ENCODE results near the gene KHDC4. TPM values are rescaled to one million over a fixed set of nuclear protein-coding genes. Genes with fewer than 3 reads are reported as not detected.

The KHDC4 gene
- total RNA-seq, 1 donor from 2014 or later: 47.6 TPM

- Histone ChIP-seq H3K4me3 (no peak overlapping the region), H3K4me1 (peaks cover 13% of the 10 kb centered on the region), H3K9me3 (no peaks in the 10 kb centered on the region), H3K36me3 (peaks cover 0 to 51% of the 10 kb centered on the region in 2 donors), H3K27ac (no peak overlapping the region), H3K27me3 (no peaks in the 10 kb centered on the region)
- TF ChIP-seq CTCF (IDR thresholded peaks at IDR 0.05) (no peak), POLR2AphosphoS5 (IDR thresholded peaks at IDR 0.05; ENCODE audit: insufficient read depth in 1 of 2, low read depth in 1 of 2) (no peak), POLR2A (IDR thresholded peaks at IDR 0.05) (no peak)
- intact Hi-C loops (cut with DNase I): no loop called here
- no peak for DNase-seq (ENCODE audit: extremely low spot score in 2 of 2)
Measured at GRCh38 chr1:155947292-155947691, 13.1 kb upstream of the KHDC4 start.

- H3K27me3 ChIP-seq: no peaks in the 10 kb centered on the region
- H3K27ac ChIP-seq: no peak overlapping the region
- H3K36me3 ChIP-seq: peaks cover 0 to 45% of the 10 kb centered on the region in 2 donors
- H3K4me1 ChIP-seq: peaks cover 19% of the 10 kb centered on the region
- H3K4me3 ChIP-seq: no peak overlapping the region
- DNase-seq (ENCODE audit: extremely low spot score in 2 of 2): no peak
- intact Hi-C loops (cut with DNase I): no loop called here
- TF ChIP-seq POLR2AphosphoS5 (IDR thresholded peaks at IDR 0.05; ENCODE audit: insufficient read depth in 1 of 2, low read depth in 1 of 2) (no peak), POLR2A (IDR thresholded peaks at IDR 0.05) (no peak), CTCF (IDR thresholded peaks at IDR 0.05) (no peak)
- H3K9me3 ChIP-seq: no peaks in the 10 kb centered on the region
Measured at GRCh38 chr1:155946633-155947219, 12.5 kb upstream of the KHDC4 start.

- H3K27me3 ChIP-seq: no peaks in the 10 kb centered on the region
- no peaks in the 10 kb centered on the region for H3K9me3 ChIP-seq
- peaks cover 29% of the 10 kb centered on the region for H3K4me1 ChIP-seq
- no peak for DNase-seq (ENCODE audit: extremely low spot score in 2 of 2)
- intact Hi-C loops (cut with DNase I): loop anchor here (5.0 kb wide), 1 partner anchor 38 kb away; no protein-coding TSS in a partner anchor
- H3K36me3 ChIP-seq: peaks cover 0 to 22% of the 10 kb centered on the region in 2 donors
- H3K4me3 ChIP-seq: no peak overlapping the region
- H3K27ac ChIP-seq: no peak overlapping the region
- TF ChIP-seq CTCF (IDR thresholded peaks at IDR 0.05): no peak
- TF ChIP-seq POLR2A (IDR thresholded peaks at IDR 0.05): no peak
- TF ChIP-seq POLR2AphosphoS5 (IDR thresholded peaks at IDR 0.05; ENCODE audit: insufficient read depth in 1 of 2, low read depth in 1 of 2): no peak
Measured at GRCh38 chr1:155944444-155944799, 10.2 kb upstream of the KHDC4 start.

GRCh38 chr1:155942578-155943141 is 8.4 kb upstream of the KHDC4 start:
- TF ChIP-seq POLR2A (IDR thresholded peaks at IDR 0.05) (no peak), POLR2AphosphoS5 (IDR thresholded peaks at IDR 0.05; ENCODE audit: insufficient read depth in 1 of 2, low read depth in 1 of 2) (no peak), CTCF (IDR thresholded peaks at IDR 0.05) (no peak)
- peaks cover 29% of the 10 kb centered on the region for H3K4me1 ChIP-seq
- no peaks in the 10 kb centered on the region for H3K9me3 ChIP-seq
- H3K36me3 ChIP-seq: peaks cover 0 to 6% of the 10 kb centered on the region in 2 donors
- DNase-seq (ENCODE audit: extremely low spot score in 2 of 2): no peak
- no peak overlapping the region for H3K27ac ChIP-seq
- H3K27me3 ChIP-seq: no peaks in the 10 kb centered on the region
- intact Hi-C loops (cut with DNase I): loop anchor here (5.0 kb wide), 1 partner anchor 40 kb away; no protein-coding TSS in a partner anchor
- H3K4me3 ChIP-seq: no peak overlapping the region

All from vagina (tissue), 2 donors.